SK-N-SH (cell line): ENCODE results near the gene ARHGAP6. TPM values are rescaled to one million over a fixed set of nuclear protein-coding genes. Genes with fewer than 3 reads are reported as not detected.

ENCODE experiments used
- CTCF ChIA-PET: fragments of 300-600, 350-600 bp; formaldehyde crosslinking; extraction: SDS; loops from one replicate; lab custom pipeline; 2021; lab: Yijun Ruan, JAX
- POLR2A ChIA-PET: fragments of 350-600 bp; sonication (Branson Sonifier 250); formaldehyde crosslinking; extraction: SDS; loops from one replicate; lab custom pipeline; 2020; ENCODE audit warnings: antibody characterized with exemption, inconsistent platforms; lab: Yijun Ruan, JAX
- DNase-seq: peaks from one replicate; pipeline ENCODE4 v3.0.0; 2012
- H2AFZ ChIP-seq: fragments of 200-600 bp; sonication (generic); 2 replicates; pipeline ENCODE4 v1.8.1; 2016; ENCODE audit warnings: antibody characterized with exemption, mild to moderate bottlenecking, low read depth
- H3F3A ChIP-seq: fragments of 200-600 bp; sonication (generic); replicated peaks from 2 replicates; pipeline ENCODE3; 2016; ENCODE audit warnings: antibody characterized with exemption, mild to moderate bottlenecking; ENCODE audit not compliant: insufficient read depth
- H3K27ac ChIP-seq, 2 experiments: fragments of 200-500 bp in 1 of 2; fragments of 200-600 bp in 1 of 2; sonication (Bioruptor generic) in 1 of 2; sonication (generic), shearing (Covaris generic) in 1 of 2; 2 replicates each; pipeline versions ENCODE4 v1.5.1 to v1.6.1; 2014 to 2016; ENCODE audit warnings: low read depth in 2 of 2, inconsistent platforms in 1 of 2, low read length in 1 of 2, mild to moderate bottlenecking in 1 of 2, mixed read lengths in 1 of 2
- H3K27me3 ChIP-seq: fragments of 200-600 bp; sonication (generic), shearing (Covaris generic); 2 replicates; pipeline ENCODE4 v1.6.1; 2016; ENCODE audit warnings: mixed run types; ENCODE audit not compliant: insufficient read depth
- H3K36me3 ChIP-seq, 2 experiments: fragments of 200-500 bp in 1 of 2; fragments of 200-600 bp in 1 of 2; sonication (Bioruptor generic) in 1 of 2; sonication (generic) in 1 of 2; replicated peaks in 1 of 2; 2 replicates each; pipeline versions ENCODE3 to v1.5.1; 2014 to 2016; ENCODE audit warnings: low read length in 1 of 2, mild to moderate bottlenecking in 1 of 2; ENCODE audit not compliant: insufficient read depth in 2 of 2, control insufficient read depth in 1 of 2
- H3K4me1 ChIP-seq, 2 experiments: fragments of 200-500 bp in 1 of 2; fragments of 200-600 bp in 1 of 2; sonication (Bioruptor generic) in 1 of 2; sonication (generic), shearing (Covaris generic) in 1 of 2; 2 replicates each; pipeline versions ENCODE4 v1.5.1 to v1.6.1; 2014 to 2016; ENCODE audit warnings: low read depth in 1 of 2, low read length in 1 of 2, mixed run types in 1 of 2; ENCODE audit not compliant: insufficient read depth in 2 of 2, control insufficient read depth in 1 of 2
- H3K4me2 ChIP-seq: fragments of 200-600 bp; sonication (generic), shearing (Covaris generic); 2 replicates; pipeline ENCODE4 v1.6.1; 2017; ENCODE audit warnings: mixed run types
- H3K4me3 ChIP-seq, 2 experiments: fragments of 200-500 bp in 1 of 2; fragments of 200-600 bp in 1 of 2; sonication (Bioruptor generic) in 1 of 2; sonication (generic), shearing (Covaris generic) in 1 of 2; 2 replicates each; pipeline versions ENCODE4 v1.5.1 to v1.8.1; 2014 to 2016; ENCODE audit warnings: low read depth in 2 of 2, inconsistent platforms in 1 of 2, low read length in 1 of 2, mild to moderate bottlenecking in 1 of 2, mixed read lengths in 1 of 2, moderate library complexity in 1 of 2
- H3K79me2 ChIP-seq: fragments of 200-600 bp; sonication (generic); 2 replicates; pipeline ENCODE4 v1.8.1; 2017; ENCODE audit warnings: mild to moderate bottlenecking; ENCODE audit not compliant: insufficient read depth
- H3K9ac ChIP-seq: fragments of 200-600 bp; sonication (generic); 2 replicates; pipeline ENCODE4 v1.6.1; 2017; ENCODE audit warnings: mixed run types
- H3K9me2 ChIP-seq: fragments of 200-600 bp; sonication (generic); 2 replicates; pipeline ENCODE4 v1.6.1; 2017; ENCODE audit warnings: mixed run types
- H3K9me3 ChIP-seq: fragments of 200-600 bp; sonication (generic); 2 replicates; pipeline ENCODE4 v1.6.1; 2017; ENCODE audit warnings: mixed run types, mild to moderate bottlenecking, moderate library complexity
- H4K20me1 ChIP-seq: fragments of 200-600 bp; sonication (generic); 2 replicates; pipeline ENCODE4 v1.6.1; 2017; ENCODE audit warnings: mild to moderate bottlenecking, mixed run types; ENCODE audit not compliant: insufficient read depth
- CHD2 ChIP-seq: fragments of 150-350 bp; IDR thresholded peaks from 2 replicates; pipeline ENCODE4 v1.6.1; 2018; ENCODE audit warnings: low read length; ENCODE audit not compliant: partially characterized antibody
- CTCF ChIP-seq: fragments of 200-600 bp; sonication (generic); IDR thresholded peaks from 2 replicates; pipeline ENCODE4 v1.6.1; 2017; ENCODE audit warnings: antibody characterized with exemption, mild to moderate bottlenecking, moderate library complexity
- FOSL2 ChIP-seq: IDR thresholded peaks from 2 replicates; pipeline ENCODE4 v1.4.0; 2012; ENCODE audit warnings: low read depth, mild to moderate bottlenecking, moderate library complexity, borderline replicate concordance
- FOXJ3 ChIP-seq: sonication (generic); formaldehyde crosslinking; IDR thresholded peaks from 2 replicates; pipeline ENCODE4 v1.5.1; 2020; ENCODE audit warnings: mild to moderate bottlenecking, missing genetic modification reagents
- FOXM1 ChIP-seq: IDR thresholded peaks from 2 replicates; pipeline ENCODE4 v1.4.0; 2012; ENCODE audit warnings: low read depth, mild to moderate bottlenecking
- IRF3 ChIP-seq: fragments of 150-350 bp; IDR thresholded peaks from 2 replicates; pipeline ENCODE4 v1.6.1; 2016; ENCODE audit warnings: mild to moderate bottlenecking, low read depth, low read length
- MEF2A ChIP-seq: IDR thresholded peaks from 2 replicates; pipeline ENCODE4 v1.4.0; 2012; ENCODE audit warnings: low read depth, borderline replicate concordance
- NFIC ChIP-seq: IDR thresholded peaks from 2 replicates; pipeline ENCODE4 v1.4.0; 2012; ENCODE audit warnings: borderline replicate concordance
- POLR2AphosphoS5 ChIP-seq: IDR thresholded peaks from 2 replicates; pipeline ENCODE4 v1.6.1; 2012; ENCODE audit warnings: low read depth, low read length
- RFX5 ChIP-seq: IDR thresholded peaks from 2 replicates; pipeline ENCODE4 v1.6.1; 2012; ENCODE audit warnings: mild to moderate bottlenecking, improper control_type of control experiment, low read length
- TAF1 ChIP-seq: IDR thresholded peaks from 2 replicates; pipeline ENCODE4 v1.6.1; 2012; ENCODE audit warnings: low read depth, mild to moderate bottlenecking, low read length, moderate library complexity, borderline replicate concordance
- TEAD4 ChIP-seq: IDR thresholded peaks from 2 replicates; pipeline ENCODE4 v1.4.0; 2012; ENCODE audit warnings: mild to moderate bottlenecking, borderline replicate concordance; ENCODE audit not compliant: insufficient read depth
- USF2 ChIP-seq: fragments of 150-350 bp; IDR thresholded peaks from 2 replicates; pipeline ENCODE4 v1.6.1; 2017; ENCODE audit warnings: antibody characterized with exemption, low read length, low read depth, borderline replicate concordance
- YY1 ChIP-seq: IDR thresholded peaks from 2 replicates; pipeline ENCODE4 v1.4.0; 2012; ENCODE audit warnings: low read depth, mild to moderate bottlenecking
- ZBTB33 ChIP-seq: IDR thresholded peaks from 2 replicates; pipeline ENCODE4 v1.4.0; 2012; ENCODE audit warnings: low read depth, borderline replicate concordance
- WGBS: methylation state at CpG from one replicate; pipeline ENCODE4 v1.1.6; 2017; ENCODE audit warnings: low lambda C conversion rate; 5-methylcytosine and 5-hydroxymethylcytosine counted together
- polyA plus RNA-seq, 3 experiments: library from polyadenylated mRNA; depleted of rRNA; stranded (reverse); fragments of >200 nt; gene quantifications; 2 replicates each; pipeline ENCODE4 v1.2.3, GENCODE V29; 2012

The ARHGAP6 gene
- polyA plus RNA-seq, 1 of the 3 experiments (the other 2 are of a cell fraction): 0.16 TPM

- CTCF ChIA-PET: interaction anchor here (1.8 kb wide), 1 partner anchor 25 kb away, joined by 8 read pairs; no protein-coding TSS in a partner anchor
- no peak for TF ChIP-seq POLR2AphosphoS5
- no peak for TF ChIP-seq USF2
- no peak for TF ChIP-seq TAF1
- TF ChIP-seq FOSL2: no peak
- H3K79me2 ChIP-seq: no peaks in the 10 kb centered on the region
- 35% methylated on average over 9 of the region's 9 CpGs for WGBS
- H3F3A ChIP-seq: no peaks in the 10 kb centered on the region
- no peak overlapping the region for H2AFZ ChIP-seq
- no peak overlapping the region for H3K9ac ChIP-seq
- H3K4me2 ChIP-seq: no peak overlapping the region
- no peak overlapping the region for H3K4me3 ChIP-seq
- no peaks in the 10 kb centered on the region for H3K9me2 ChIP-seq
- no peaks in the 10 kb centered on the region for H3K4me1 ChIP-seq
- no peaks in the 10 kb centered on the region for H3K9me3 ChIP-seq
- H3K27ac ChIP-seq: no peak overlapping the region; a peak in 1 of 4 replicates
- H3K36me3 ChIP-seq: no peaks in the 10 kb centered on the region
- H3K27me3 ChIP-seq: no peaks in the 10 kb centered on the region
- no peak for DNase-seq
- POLR2A ChIA-PET: no interaction called here
- no peaks in the 10 kb centered on the region for H4K20me1 ChIP-seq
Measured at GRCh38 chrX:11406109-11406765, 259.5 kb downstream of the ARHGAP6 start.

GRCh38 chrX:11403631-11404030 lies 262.1 kb downstream of the ARHGAP6 start:
- H3K4me3 ChIP-seq: no peak overlapping the region
- TF ChIP-seq YY1 (no peak), TEAD4 (no peak), RFX5 (no peak), POLR2AphosphoS5 (no peak), IRF3 (no peak), NFIC (no peak), ZBTB33 (no peak), FOXJ3 (CRISPR knock-in tag) (no peak), CHD2 (no peak), FOXM1 (no peak), CTCF (no peak), MEF2A (no peak)
- no peaks in the 10 kb centered on the region for H3K4me1 ChIP-seq
- no peaks in the 10 kb centered on the region for H3K9me2 ChIP-seq
- 19% methylated on average over 3 of the region's 3 CpGs for WGBS
- no peak for DNase-seq
- H3K4me2 ChIP-seq: no peak overlapping the region
- H3F3A ChIP-seq: no peaks in the 10 kb centered on the region
- H3K36me3 ChIP-seq: no peaks in the 10 kb centered on the region
- CTCF ChIA-PET: no interaction called here
- H3K9ac ChIP-seq: no peak overlapping the region
- H2AFZ ChIP-seq: no peak overlapping the region; the same call in 1 of the 2 replicates
- H3K9me3 ChIP-seq: no peaks in the 10 kb centered on the region
- no peaks in the 10 kb centered on the region for H4K20me1 ChIP-seq
- no peaks in the 10 kb centered on the region for H3K27me3 ChIP-seq
- no peaks in the 10 kb centered on the region for H3K79me2 ChIP-seq
- H3K27ac ChIP-seq: no peak overlapping the region
- POLR2A ChIA-PET: no interaction called here
